Cardiac muscle cell (in vitro differentiated cells and primary cell): ENCODE results near the gene CTTNBP2NL. TPM values are rescaled to one million over a fixed set of nuclear protein-coding genes. Genes with fewer than 3 reads are reported as not detected.

Experiments used
- DNase-seq, 2 donors: peaks; one replicate each; pipeline versions ENCODE4 v3.0.0 to v3.0.0-alpha.2; 2010 to 2017; ENCODE audit warnings: low read depth in 1 of 2, low spot score in 1 of 2
- H3K27ac ChIP-seq: fragments of 200-600 bp; sonication (generic); 2 replicates; pipeline ENCODE4 v1.5.1; 2016
- H3K27me3 ChIP-seq: fragments of 200-600 bp; sonication (generic); 2 replicates; pipeline ENCODE4 v1.6.0; 2016; ENCODE audit warnings: control low read depth
- H3K36me3 ChIP-seq: fragments of 200-600 bp; sonication (generic); 2 replicates; pipeline ENCODE4 v1.5.1; 2016; ENCODE audit warnings: control low read depth
- H3K4me1 ChIP-seq: fragments of 200-600 bp; sonication (generic); 2 replicates; pipeline ENCODE4 v1.8.1; 2017; ENCODE audit warnings: low read depth, mild to moderate bottlenecking, mixed run types
- H3K4me3 ChIP-seq: fragments of 200-600 bp; sonication (generic); 2 replicates; pipeline ENCODE4 v1.5.1; 2016; ENCODE audit warnings: mild to moderate bottlenecking
- H3K9me3 ChIP-seq: fragments of 200-600 bp; sonication (generic); 2 replicates; pipeline ENCODE4 v1.5.1; 2017; ENCODE audit warnings: low read depth, mild to moderate bottlenecking, control low read depth
- CTCF ChIP-seq: IDR thresholded peaks from 2 replicates; pipeline ENCODE4 v1.5.1; 2012; ENCODE audit warnings: low read depth, mild to moderate bottlenecking, low read length
- polyA plus RNA-seq: library from polyadenylated mRNA; unstranded; fragments of >200 nt; fragmentation: Nextera tagmentation; extraction: Ambion mirVana; gene quantifications from 2 replicates; pipeline ENCODE4 v1.2.1, GENCODE V29; 2016
- total RNA-seq: library from RNA; depleted of rRNA; stranded (reverse); fragments of >200 nt; gene quantifications from 2 replicates; pipeline ENCODE4 v1.2.3, GENCODE V29; 2016

Gene CTTNBP2NL
- total and polyA plus RNA-seq, 2 experiments from 2014 or later: 9.2 to 13.1 TPM

DNA sequence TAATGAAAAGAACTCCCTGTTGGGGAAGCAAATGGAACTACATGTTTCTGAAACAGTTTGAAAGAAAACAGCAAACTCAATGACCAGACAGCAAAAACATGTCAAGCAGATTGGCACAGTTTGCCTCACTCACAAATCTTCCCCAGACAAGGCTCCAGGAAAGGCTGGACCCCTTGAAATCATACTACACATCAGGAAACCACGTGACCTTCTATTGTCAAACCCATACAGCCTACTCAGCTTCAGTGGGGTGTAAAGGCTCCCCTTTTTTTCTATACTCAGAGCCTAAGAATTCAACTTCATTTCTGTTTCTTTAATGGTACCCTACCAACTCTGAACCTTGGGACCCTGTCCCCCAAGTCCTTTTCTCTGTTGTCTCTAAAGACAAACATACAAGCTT lies 15.7 kb upstream of the CTTNBP2NL start:
- no peak for TF ChIP-seq CTCF
- no peak overlapping the region for H3K4me3 ChIP-seq
- H3K27ac ChIP-seq: no peak overlapping the region
- H3K36me3 ChIP-seq: no peaks in the 10 kb centered on the region
- H3K27me3 ChIP-seq: no peaks in the 10 kb centered on the region
- H3K9me3 ChIP-seq: no peaks in the 10 kb centered on the region
- peaks cover 13% of the 10 kb centered on the region for H3K4me1 ChIP-seq
- DNase-seq: no peak

GRCh38 chr1:112381324-112382076 lies 14.5 kb upstream of the CTTNBP2NL start:
- no peak for TF ChIP-seq CTCF
- Histone ChIP-seq H3K4me3 (no peak overlapping the region), H3K27ac (no peak overlapping the region), H3K27me3 (no peaks in the 10 kb centered on the region), H3K9me3 (no peaks in the 10 kb centered on the region), H3K36me3 (no peaks in the 10 kb centered on the region), H3K4me1 (peaks cover 13% of the 10 kb centered on the region)
- no peak for DNase-seq

- no peaks in the 10 kb centered on the region for H3K27me3 ChIP-seq
- no peak overlapping the region for H3K4me3 ChIP-seq
- H3K4me1 ChIP-seq: peaks cover 13% of the 10 kb centered on the region
- TF ChIP-seq CTCF: no peak
- peak overlapping the region; percentile 65 for H3K27ac ChIP-seq
- DNase-seq: peak in 1 of 2 donors; percentile 72
- H3K9me3 ChIP-seq: no peaks in the 10 kb centered on the region
- no peaks in the 10 kb centered on the region for H3K36me3 ChIP-seq
These were observed 12.1 kb upstream of the CTTNBP2NL start for GRCh38 chr1:112383759-112384370.

GRCh38 chr1:112386024-112386723 lies 9.8 kb upstream of the CTTNBP2NL start:
- peaks cover 13% of the 10 kb centered on the region for H3K4me1 ChIP-seq
- H3K9me3 ChIP-seq: no peaks in the 10 kb centered on the region
- no peak overlapping the region for H3K4me3 ChIP-seq
- no peaks in the 10 kb centered on the region for H3K27me3 ChIP-seq
- no peak for TF ChIP-seq CTCF
- DNase-seq: no peak
- no peaks in the 10 kb centered on the region for H3K36me3 ChIP-seq
- H3K27ac ChIP-seq: no peak overlapping the region

DNA sequence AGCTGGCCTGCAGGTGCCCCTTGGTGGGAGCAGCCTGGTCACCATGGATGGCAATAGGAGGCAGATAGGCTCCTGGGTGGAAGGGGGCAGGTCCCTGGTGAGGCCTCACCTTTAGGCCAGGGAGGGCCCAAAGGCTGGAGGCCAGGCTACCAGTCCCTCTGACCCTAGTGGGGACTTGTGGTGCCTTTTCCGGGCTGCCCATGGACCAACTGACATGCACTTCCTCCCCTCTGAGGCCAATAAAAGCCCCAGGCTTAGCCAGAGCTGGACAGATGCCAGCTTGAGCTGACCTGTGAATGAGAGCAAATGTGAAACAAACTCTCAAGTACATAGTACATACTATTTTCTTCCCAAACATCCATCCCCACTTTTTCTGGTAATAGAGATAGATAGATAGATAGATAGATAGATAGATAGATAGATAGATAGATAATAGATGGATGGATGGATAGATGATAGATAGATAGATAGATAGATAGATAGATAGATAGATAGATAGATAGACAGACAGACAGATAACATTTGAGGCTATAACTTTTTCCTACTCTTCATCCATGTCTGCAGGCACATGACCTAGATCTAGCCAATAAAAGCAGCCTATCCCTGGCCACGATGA lies 9.2 kb upstream of the CTTNBP2NL start:
- Histone ChIP-seq H3K4me3 (no peak overlapping the region), H3K9me3 (no peaks in the 10 kb centered on the region), H3K27ac (no peak overlapping the region), H3K27me3 (no peaks in the 10 kb centered on the region), H3K4me1 (peaks cover 13% of the 10 kb centered on the region), H3K36me3 (no peaks in the 10 kb centered on the region)
- peak in 1 of 2 donors; percentile 44 for DNase-seq
- TF ChIP-seq CTCF: no peak
